IMR-90 (cell line): ENCODE data around the gene CEP128. TPM values are rescaled to one million over a fixed set of nuclear protein-coding genes. Genes with fewer than 3 reads are reported as not detected.

ENCODE experiments used
- ATAC-seq: fragments of 200-7000 bp; cut with Tn5 transposase; 2 replicates; pipeline ENCODE4 v1.9.1; 2020; ENCODE audit warnings: low read depth, mild to moderate bottlenecking, moderate library complexity
- BruUV-seq: library from RNA; stranded (reverse); fragments of 400-500 nt; replicated peaks from 2 replicates; lab custom pipeline; 2021; lab: Mats Ljungman, UMichigan
- CTCF ChIA-PET: fragments of 300-600 bp; formaldehyde crosslinking; extraction: SDS; loops from one replicate; lab custom pipeline; 2021; ENCODE audit warnings: antibody characterized with exemption; lab: Yijun Ruan, JAX
- POLR2A ChIA-PET: fragments of 300-600 bp; sonication (Branson Sonifier 250); formaldehyde crosslinking; loops from one replicate; lab custom pipeline; 2022; ENCODE audit warnings: antibody characterized with exemption; ENCODE audit not compliant: unreplicated experiment; lab: Charles Lee
- DNase-seq: peaks from one replicate; pipeline ENCODE4 v3.0.0; 2013
- H2AFZ ChIP-seq: replicated peaks from 2 replicates; pipeline ENCODE3; 2013; ENCODE audit warnings: low read length, mild to moderate bottlenecking; ENCODE audit not compliant: poor library complexity
- H2AK5ac ChIP-seq: 2 replicates; pipeline ENCODE4 v1.6.1; 2013; ENCODE audit warnings: low read depth, low read length, inconsistent platforms
- H2AK9ac ChIP-seq: replicated peaks from 2 replicates; pipeline ENCODE3; 2013; ENCODE audit warnings: mild to moderate bottlenecking, low read depth, low read length, moderate library complexity; ENCODE audit not compliant: poor library complexity
- H2BK120ac ChIP-seq: 2 replicates; pipeline ENCODE4 v1.6.1; 2013; ENCODE audit warnings: low read depth, low read length, inconsistent platforms
- H2BK15ac ChIP-seq: 3 replicates; pipeline ENCODE4 v1.6.1; 2013; ENCODE audit warnings: low read depth, low read length, inconsistent platforms
- H2BK20ac ChIP-seq: 2 replicates; pipeline ENCODE4 v1.6.1; 2013; ENCODE audit warnings: low read depth, mild to moderate bottlenecking, inconsistent platforms, low read length, moderate library complexity
- H2BK5ac ChIP-seq: 2 replicates; pipeline ENCODE4 v1.6.1; 2013; ENCODE audit warnings: mild to moderate bottlenecking, low read depth, low read length, inconsistent platforms; ENCODE audit not compliant: poor library complexity, severe bottlenecking
- H3K14ac ChIP-seq: replicated peaks from 2 replicates; pipeline ENCODE4 v1.6.1; 2013; ENCODE audit warnings: low read depth, low read length, inconsistent platforms
- H3K18ac ChIP-seq: 2 replicates; pipeline ENCODE4 v1.6.1; 2013; ENCODE audit warnings: low read depth, low read length, control low read depth
- H3K23ac ChIP-seq: 2 replicates; pipeline ENCODE4 v1.6.1; 2013; ENCODE audit warnings: low read depth, low read length, inconsistent platforms
- H3K27ac ChIP-seq: 2 replicates; pipeline ENCODE4 v1.5.1; 2013; ENCODE audit warnings: mild to moderate bottlenecking, control low read depth, low read length; ENCODE audit not compliant: insufficient read depth
- H3K27me3 ChIP-seq: 2 replicates; pipeline ENCODE4 v1.6.1; 2013; ENCODE audit warnings: low read length; ENCODE audit not compliant: control insufficient read depth, insufficient read depth
- H3K36me3 ChIP-seq: 2 replicates; pipeline ENCODE4 v1.6.1; 2013; ENCODE audit warnings: low read length, mixed read lengths; ENCODE audit not compliant: control insufficient read depth, insufficient read depth
- H3K4ac ChIP-seq: 2 replicates; pipeline ENCODE4 v1.6.1; 2013; ENCODE audit warnings: low read depth, low read length, inconsistent platforms
- H3K4me1 ChIP-seq: 2 replicates; pipeline ENCODE4 v1.6.1; 2013; ENCODE audit warnings: low read length, mixed read lengths; ENCODE audit not compliant: control insufficient read depth, insufficient read depth
- H3K4me2 ChIP-seq: 2 replicates; pipeline ENCODE4 v1.6.1; 2013; ENCODE audit warnings: low read depth, mild to moderate bottlenecking, control low read depth, low read length, moderate library complexity
- H3K4me3 ChIP-seq: 2 replicates; pipeline ENCODE4 v1.5.1; 2013; ENCODE audit warnings: low read depth, mild to moderate bottlenecking, control low read depth, low read length, moderate library complexity; ENCODE audit not compliant: insufficient read depth
- H3K56ac ChIP-seq: 2 replicates; pipeline ENCODE4 v1.6.1; 2013; ENCODE audit warnings: low read length, inconsistent platforms; ENCODE audit not compliant: insufficient read depth; ENCODE audit errors: extremely low read depth
- H3K79me1 ChIP-seq, 2 experiments: 2 replicates each; pipeline ENCODE4 v1.6.1; 2013; ENCODE audit warnings: low read length in 2 of 2, inconsistent platforms in 1 of 2, low read depth in 1 of 2
- H3K9ac ChIP-seq: 2 replicates; pipeline ENCODE4 v1.6.1; 2013; ENCODE audit warnings: low read depth, low read length, control low read depth
- H3K9me1 ChIP-seq: 2 replicates; pipeline ENCODE4 v1.6.1; 2013; ENCODE audit warnings: low read length, inconsistent platforms; ENCODE audit not compliant: insufficient read depth
- H3K9me3 ChIP-seq: 2 replicates; pipeline ENCODE4 v1.6.1; 2013; ENCODE audit warnings: low read length; ENCODE audit not compliant: control insufficient read depth, insufficient read depth
- H4K20me1 ChIP-seq: 2 replicates; pipeline ENCODE4 v1.6.1; 2013; ENCODE audit warnings: low read length, inconsistent platforms; ENCODE audit not compliant: insufficient read depth
- H4K5ac ChIP-seq: 2 replicates; pipeline ENCODE4 v1.6.1; 2013; ENCODE audit warnings: mild to moderate bottlenecking, low read depth, low read length, control low read depth
- H4K8ac ChIP-seq, 2 experiments: 2 replicates each; pipeline ENCODE4 v1.6.1; 2013; ENCODE audit warnings: low read depth in 2 of 2, low read length in 2 of 2, control low read depth in 1 of 2, inconsistent platforms in 1 of 2
- H4K91ac ChIP-seq: 2 replicates; pipeline ENCODE4 v1.6.1; 2013; ENCODE audit warnings: low read depth, low read length, inconsistent platforms; ENCODE audit not compliant: insufficient read depth
- BHLHE40 ChIP-seq: fragments of 150-350 bp; IDR thresholded peaks from 2 replicates; pipeline ENCODE4 v1.6.1; 2016; ENCODE audit warnings: mild to moderate bottlenecking, low read depth, low read length
- CEBPB ChIP-seq: IDR thresholded peaks from 2 replicates; pipeline ENCODE4 v1.6.1; 2012; ENCODE audit warnings: low read depth, low read length, improper control_type of control experiment
- CHD1 ChIP-seq: IDR thresholded peaks from 2 replicates; pipeline ENCODE4 v1.6.1; 2012; ENCODE audit warnings: low read depth, low read length, improper control_type of control experiment
- CTCF ChIP-seq: conservative IDR thresholded peaks from 2 replicates; pipeline ENCODE4 v1.5.1; 2012; ENCODE audit warnings: mild to moderate bottlenecking, low read depth, low read length, improper control_type of control experiment
- ELK1 ChIP-seq: fragments of 150-350 bp; IDR thresholded peaks from 2 replicates; pipeline ENCODE4 v1.6.1; 2016; ENCODE audit warnings: low read depth, mild to moderate bottlenecking, low read length, moderate library complexity, borderline replicate concordance
- FOS ChIP-seq: fragments of 150-350 bp; IDR thresholded peaks from 2 replicates; pipeline ENCODE4 v1.6.1; 2016; ENCODE audit warnings: low read depth, low read length
- MAFK ChIP-seq: IDR thresholded peaks from 2 replicates; pipeline ENCODE4 v1.6.1; 2012; ENCODE audit warnings: low read depth, low read length, improper control_type of control experiment
- MAZ ChIP-seq: IDR thresholded peaks from 2 replicates; pipeline ENCODE4 v1.6.1; 2012; ENCODE audit warnings: low read depth, mild to moderate bottlenecking, low read length, improper control_type of control experiment, moderate library complexity, borderline replicate concordance
- MXI1 ChIP-seq: IDR thresholded peaks from 2 replicates; pipeline ENCODE4 v1.6.1; 2012; ENCODE audit warnings: low read depth, mild to moderate bottlenecking, low read length, moderate library complexity, borderline replicate concordance
- NFE2L2 ChIP-seq: fragments of 150-350 bp; IDR thresholded peaks from 2 replicates; pipeline ENCODE4 v1.6.1; 2016; ENCODE audit warnings: low read depth, mild to moderate bottlenecking, low read length
- POLR2A ChIP-seq: IDR thresholded peaks from 2 replicates; pipeline ENCODE4 v1.6.1; 2012; ENCODE audit warnings: mild to moderate bottlenecking, low read depth, low read length
- RAD21 ChIP-seq: IDR thresholded peaks from 2 replicates; pipeline ENCODE4 v1.6.1; 2012; ENCODE audit warnings: low read length, improper control_type of control experiment
- RCOR1 ChIP-seq: IDR thresholded peaks from 2 replicates; pipeline ENCODE4 v1.6.1; 2012; ENCODE audit warnings: mild to moderate bottlenecking, low read length, improper control_type of control experiment; ENCODE audit not compliant: insufficient replicate concordance
- RFX5 ChIP-seq: IDR thresholded peaks from 2 replicates; pipeline ENCODE4 v1.8.0; 2012; ENCODE audit warnings: low read depth, mild to moderate bottlenecking, low read length, moderate library complexity
- SMC3 ChIP-seq: fragments of 150-350 bp; IDR thresholded peaks from 2 replicates; pipeline ENCODE4 v1.6.1; 2016; ENCODE audit warnings: low read depth, mild to moderate bottlenecking, antibody characterized with exemption, low read length, moderate library complexity
- USF2 ChIP-seq: fragments of 150-350 bp; IDR thresholded peaks from 2 replicates; pipeline ENCODE4 v1.6.1; 2017; ENCODE audit warnings: mild to moderate bottlenecking, antibody characterized with exemption, low read length, low read depth
- WGBS, 2 experiments: methylation state at CpG; one replicate each; pipeline versions ENCODE4 v1.1.5 to v1.1.7; 2013; ENCODE audit warnings: missing lambda C conversion rate in 2 of 2; ENCODE audit not compliant: insufficient read length in 1 of 2; ENCODE audit errors: extremely low coverage in 2 of 2; 5-methylcytosine and 5-hydroxymethylcytosine counted together
- dilution Hi-C: fragments of 300-500 bp; cut with HindIII; formaldehyde crosslinking; loops from one replicate; pipeline ENCODE4 v1.14.3; 2018; ENCODE audit warnings: low sequenced_read_pairs; ENCODE audit not compliant: unreplicated experiment
- in situ Hi-C: fragments of 300-500 bp; cut with MboI; formaldehyde crosslinking; loops from 3 replicates; pipeline ENCODE4 v1.14.3; 2019; ENCODE audit warnings: low sequenced_read_pairs, inconsistent platforms, mixed read lengths
- intact Hi-C: fragments of 100-400 bp; cut with micrococcal nuclease; formaldehyde crosslinking; loops from 2 replicates; pipeline ENCODE4 v1.10.0; 2022
- polyA plus RNA-seq, 3 experiments: library from polyadenylated mRNA; depleted of rRNA; stranded (reverse); fragments of >200 nt; gene quantifications; 2 replicates each; pipeline ENCODE4 v1.2.3, GENCODE V29; 2012; ENCODE audit warnings: low replicate concordance in 1 of 3
- total RNA-seq: library from RNA; depleted of rRNA; stranded (reverse); fragments of >200 nt; gene quantifications from 2 replicates; pipeline ENCODE4 v1.2.3, GENCODE V29; 2012

The CEP128 gene
- total and polyA plus RNA-seq, 2 of the 4 experiments (the other 2 are of a cell fraction) = 1.9 to 5.7 TPM

GRCh38 chr14:80659783-80660182, 281.8 kb downstream of the CEP128 start:
- Histone ChIP-seq H3K18ac (no peak overlapping the region), H2BK15ac (no peak overlapping the region), H2AFZ (no peak overlapping the region), H4K20me1 (no peaks in the 10 kb centered on the region), H3K9ac (no peak overlapping the region), H3K79me1 (0 out of 4 replicates have a peak, but pooled peaks cover 2 to 4% of the 10 kb centered on the region in 2 experiments), H2AK5ac (no peak overlapping the region), H2AK9ac (no peak overlapping the region), H3K14ac (no peak overlapping the region), H3K4ac (no peak overlapping the region), H3K9me1 (0 out of 2 replicates have a peak, but pooled peaks cover 3% of the 10 kb centered on the region), H4K5ac (no peak overlapping the region), H4K91ac (no peak overlapping the region), H2BK120ac (no peak overlapping the region), H2BK20ac (no peak overlapping the region), H3K27ac (no peak overlapping the region), H3K4me1 (peaks cover 2% of the 10 kb centered on the region; the same call in 1 of the 2 replicates), H3K36me3 (no peaks in the 10 kb centered on the region), H3K56ac (no peak overlapping the region), H3K9me3 (no peaks in the 10 kb centered on the region), H3K27me3 (no peaks in the 10 kb centered on the region), H4K8ac (no peak overlapping the region), H2BK5ac (no peak overlapping the region), H3K23ac (no peak overlapping the region), H3K4me2 (no peak overlapping the region), H3K4me3 (no peak overlapping the region)
- dilution Hi-C loops = no loop called here
- CTCF ChIA-PET = no interaction called here
- POLR2A ChIA-PET = no interaction called here
- TF ChIP-seq MAZ = no peak
- no peak for TF ChIP-seq ELK1
- no peak for TF ChIP-seq BHLHE40
- no peak for TF ChIP-seq CTCF
- no peak for TF ChIP-seq RCOR1
- TF ChIP-seq RAD21 = no peak
- no peak for TF ChIP-seq CHD1
- no peak for TF ChIP-seq USF2
- TF ChIP-seq CEBPB = no peak
- no peak for TF ChIP-seq MXI1
- no peak for TF ChIP-seq FOS
- no peak for TF ChIP-seq RFX5
- no peak for TF ChIP-seq NFE2L2
- TF ChIP-seq POLR2A = no peak
- TF ChIP-seq MAFK = no peak
- no peak for TF ChIP-seq SMC3
- no peak for ATAC-seq
- in situ Hi-C loops = no loop called here
- WGBS, 2 experiments = no CpG with 5 or more reads among the region's 2 CpGs
- no peak for DNase-seq
- BruUV-seq = no TSS peak
- intact Hi-C loops = no loop called here
